ENCODE results near the gene SAPCD2.

Gene SAPCD2

DNA sequence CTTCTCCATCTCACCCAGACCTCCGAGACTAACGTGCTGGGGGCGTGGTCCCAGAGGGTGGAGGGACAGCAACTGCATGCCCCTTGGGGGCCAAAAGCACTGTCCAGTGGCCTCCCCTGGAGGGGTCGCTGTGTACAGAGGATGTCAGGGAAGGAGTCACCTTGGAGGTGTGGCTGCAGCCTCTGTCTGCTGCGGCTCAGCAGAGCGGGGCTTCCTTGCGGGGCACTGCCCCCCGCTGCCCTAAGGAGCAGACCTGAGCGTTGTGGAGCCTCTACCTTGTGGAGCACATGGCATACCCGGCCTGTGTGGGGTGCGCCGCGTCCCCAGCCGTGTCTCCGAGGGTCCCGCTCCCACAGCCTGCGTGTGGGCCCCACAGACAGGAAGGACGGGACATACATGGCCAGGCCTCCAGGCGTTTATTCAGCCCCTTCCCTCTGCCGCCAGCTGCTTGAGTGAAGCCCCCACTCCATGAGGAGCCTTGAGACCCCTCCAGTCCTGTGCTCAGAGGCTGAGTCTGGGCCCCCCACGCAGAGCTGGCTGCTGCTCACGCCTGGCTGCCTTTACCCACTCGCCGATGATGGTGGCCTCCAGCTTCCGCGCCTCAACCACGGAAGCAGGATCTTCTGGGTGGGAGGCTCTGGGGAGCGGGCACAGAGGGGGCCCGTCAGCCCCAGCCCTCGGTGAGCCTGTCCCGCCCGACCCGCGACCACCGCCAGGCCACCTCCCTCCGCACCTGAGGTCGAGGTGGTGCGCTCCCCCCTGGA lies 40.0 kb upstream of the SAPCD2 start:
- Mint-ChIP-seq H3K4me1 (peaks cover 5% of the 10 kb centered on the region), H3K27ac (no peak overlapping the region), H3K9me3 (no peaks in the 10 kb centered on the region), H3K36me3 (peaks cover 4% of the 10 kb centered on the region), H3K4me3 (no peak overlapping the region), H3K27me3 (no peaks in the 10 kb centered on the region)

DNA sequence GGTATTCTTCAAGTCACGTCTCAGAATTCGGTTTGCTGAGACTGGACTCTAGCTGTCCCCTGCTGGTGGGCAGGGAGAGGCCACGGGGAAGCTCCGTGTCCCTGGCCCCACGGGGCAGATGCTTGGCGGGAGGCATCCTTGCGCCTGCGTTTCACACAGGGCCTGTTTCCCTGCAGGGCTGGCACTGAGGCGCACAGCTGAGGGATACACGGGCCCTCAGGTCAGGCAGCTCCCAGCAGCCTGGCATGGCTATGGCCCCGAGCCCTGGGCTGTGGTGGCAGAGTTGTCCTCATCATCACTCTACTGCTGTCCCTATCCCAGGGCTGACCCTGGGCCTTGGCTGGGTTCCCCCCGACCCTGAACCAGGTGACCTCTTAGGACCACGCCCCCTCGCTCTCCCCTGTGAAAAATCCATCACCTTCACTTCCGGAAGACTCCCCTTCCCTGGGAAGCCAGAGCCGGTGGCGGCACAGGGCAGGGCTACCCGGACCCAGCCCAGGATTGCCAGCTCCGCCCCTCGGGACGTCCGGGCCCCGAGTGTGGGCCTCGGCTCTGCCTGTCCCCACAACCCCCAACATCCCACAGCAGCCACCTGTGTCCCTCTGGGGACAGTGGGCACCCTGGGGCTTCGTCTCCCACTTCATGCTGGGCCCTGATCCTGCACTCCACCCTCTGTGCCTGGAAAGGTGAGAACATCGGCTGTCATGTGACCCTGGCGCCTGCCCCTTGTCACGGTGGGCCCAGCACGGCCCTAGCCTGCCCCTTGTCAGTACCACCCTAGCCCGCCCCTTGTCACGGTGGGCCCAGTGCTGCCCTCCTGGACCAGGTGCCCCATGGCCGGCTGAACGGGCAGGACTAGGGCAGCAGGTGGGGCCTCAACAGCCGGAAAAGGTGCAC lies 39.1 kb upstream of the SAPCD2 start:
- H3K9me3 Mint-ChIP-seq: no peaks in the 10 kb centered on the region

DNA sequence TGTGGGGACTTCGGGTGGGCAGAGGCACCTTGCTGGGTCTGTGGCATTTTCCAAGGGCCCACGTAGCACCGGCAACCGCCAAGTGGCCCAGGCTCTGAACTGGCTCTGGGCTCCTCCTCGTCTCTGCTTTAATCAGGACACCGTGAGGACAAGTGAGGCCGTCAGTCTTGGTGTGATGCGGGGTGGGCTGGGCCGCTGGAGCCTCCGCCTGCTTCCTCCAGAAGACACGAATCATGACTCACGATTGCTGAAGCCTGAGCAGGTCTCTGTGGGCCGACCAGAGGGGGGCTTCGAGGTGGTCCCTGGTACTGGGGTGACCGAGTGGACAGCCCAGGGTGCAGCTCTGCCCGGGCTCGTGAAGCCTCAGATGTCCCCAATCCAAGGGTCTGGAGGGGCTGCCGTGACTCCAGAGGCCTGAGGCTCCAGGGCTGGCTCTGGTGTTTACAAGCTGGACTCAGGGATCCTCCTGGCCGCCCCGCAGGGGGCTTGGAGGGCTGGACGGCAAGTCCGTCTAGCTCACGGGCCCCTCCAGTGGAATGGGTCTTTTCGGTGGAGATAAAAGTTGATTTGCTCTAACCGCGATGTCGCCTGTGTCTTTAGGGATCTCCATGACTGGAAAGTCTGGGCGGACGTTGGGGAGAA lies 38.4 kb upstream of the SAPCD2 start:
- H3K9me3 Mint-ChIP-seq: no peaks in the 10 kb centered on the region
- peaks cover 5% of the 10 kb centered on the region for H3K4me1 Mint-ChIP-seq
- H3K36me3 Mint-ChIP-seq: peaks cover 6% of the 10 kb centered on the region
- H3K27ac Mint-ChIP-seq: no peak overlapping the region
- H3K4me3 Mint-ChIP-seq: no peak overlapping the region
- no peaks in the 10 kb centered on the region for H3K27me3 Mint-ChIP-seq

More for the DNA sequence above, 39.1 kb upstream of the SAPCD2 start:
- H3K27ac Mint-ChIP-seq: no peak overlapping the region
- peaks cover 5% of the 10 kb centered on the region for H3K4me1 Mint-ChIP-seq
- H3K27me3 Mint-ChIP-seq: no peaks in the 10 kb centered on the region
- H3K4me3 Mint-ChIP-seq: no peak overlapping the region
- peaks cover 5% of the 10 kb centered on the region for H3K36me3 Mint-ChIP-seq

DNA sequence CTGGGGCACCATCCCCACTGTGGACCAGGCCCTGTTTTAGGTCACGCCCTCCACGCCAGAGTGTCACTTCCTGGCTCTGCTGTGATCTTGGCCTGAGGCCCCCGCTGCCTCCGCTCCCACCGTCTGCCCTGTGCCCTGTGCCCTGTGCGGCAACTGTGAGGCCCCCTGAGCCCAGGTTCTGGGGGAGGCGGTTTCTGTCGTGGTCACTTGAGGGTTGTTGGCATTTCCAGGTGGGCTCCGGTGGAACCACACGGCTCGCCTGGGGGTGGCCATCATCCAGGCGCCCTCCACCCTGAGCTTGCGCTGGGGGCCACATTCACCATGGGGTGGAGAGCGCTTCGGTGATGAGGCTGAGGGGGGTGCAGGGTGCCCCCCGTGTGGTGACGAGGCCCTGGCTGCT lies 37.6 kb upstream of the SAPCD2 start:
- Mint-ChIP-seq H3K4me3 (no peak overlapping the region), H3K36me3 (peaks cover 6% of the 10 kb centered on the region), H3K27ac (no peak overlapping the region), H3K4me1 (peaks cover 3% of the 10 kb centered on the region), H3K9me3 (no peaks in the 10 kb centered on the region), H3K27me3 (no peaks in the 10 kb centered on the region)

DNA sequence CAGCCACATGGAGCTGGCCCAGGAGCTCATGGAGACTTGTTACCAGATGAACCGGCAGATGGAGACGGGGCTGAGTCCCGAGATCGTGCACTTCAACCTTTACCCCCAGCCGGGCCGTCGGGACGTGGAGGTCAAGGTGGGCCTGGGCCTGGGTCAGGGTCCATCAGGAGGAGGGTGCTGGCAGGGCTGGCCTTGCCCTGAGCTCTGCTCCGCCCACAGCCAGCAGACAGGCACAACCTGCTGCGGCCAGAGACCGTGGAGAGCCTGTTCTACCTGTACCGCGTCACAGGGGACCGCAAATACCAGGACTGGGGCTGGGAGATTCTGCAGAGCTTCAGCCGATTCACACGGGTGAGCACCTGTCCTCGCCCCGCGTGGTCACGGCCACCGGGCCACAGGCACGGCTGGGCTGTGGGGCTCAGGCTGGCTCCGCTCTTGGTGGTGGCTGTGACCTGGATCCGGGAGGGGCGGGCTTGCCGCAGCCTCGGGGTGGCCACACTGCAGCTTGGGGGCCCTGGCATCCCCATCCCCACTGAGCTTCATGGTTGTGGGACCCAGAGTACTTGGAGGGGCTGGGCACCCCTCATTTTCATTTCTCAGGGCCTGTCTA lies 37.1 kb upstream of the SAPCD2 start:
- H3K4me3 Mint-ChIP-seq: no peak overlapping the region
- H3K27me3 Mint-ChIP-seq: no peaks in the 10 kb centered on the region
- no peaks in the 10 kb centered on the region for H3K9me3 Mint-ChIP-seq
- H3K27ac Mint-ChIP-seq: no peak overlapping the region
- H3K36me3 Mint-ChIP-seq: peaks cover 6% of the 10 kb centered on the region
- no peaks in the 10 kb centered on the region for H3K4me1 Mint-ChIP-seq

DNA sequence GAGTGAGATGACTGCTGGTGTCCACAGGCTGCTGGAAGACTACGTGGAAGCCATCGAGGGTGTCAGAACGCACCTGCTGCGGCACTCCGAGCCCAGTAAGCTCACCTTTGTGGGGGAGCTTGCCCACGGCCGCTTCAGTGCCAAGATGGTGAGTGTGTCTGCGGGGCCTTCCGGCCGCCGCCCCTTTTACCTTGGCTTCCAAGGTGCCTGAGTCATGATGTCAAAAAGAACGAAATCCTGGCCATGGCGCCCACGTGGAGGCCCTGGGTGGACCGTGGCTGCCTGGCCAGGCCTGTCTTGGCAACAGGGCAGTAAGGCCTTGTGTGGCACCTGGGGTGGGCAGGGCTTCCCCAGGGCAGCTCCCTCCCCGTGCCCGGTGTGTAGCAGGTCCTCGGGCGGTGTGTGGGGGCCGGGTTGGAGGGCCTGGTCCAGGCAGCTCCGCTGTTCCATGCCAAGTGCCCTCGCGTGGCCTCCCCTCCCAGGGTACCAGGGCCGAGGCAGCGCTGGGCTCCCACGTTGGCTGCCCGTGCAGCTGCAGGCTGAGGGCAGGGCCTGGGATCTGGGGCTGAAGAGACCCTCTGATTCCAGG lies 36.4 kb upstream of the SAPCD2 start:
- H3K27me3 Mint-ChIP-seq: no peaks in the 10 kb centered on the region
- H3K4me3 Mint-ChIP-seq: no peak overlapping the region
- H3K36me3 Mint-ChIP-seq: peaks cover 6% of the 10 kb centered on the region
- no peaks in the 10 kb centered on the region for H3K4me1 Mint-ChIP-seq
- H3K9me3 Mint-ChIP-seq: no peaks in the 10 kb centered on the region
- no peak overlapping the region for H3K27ac Mint-ChIP-seq

DNA sequence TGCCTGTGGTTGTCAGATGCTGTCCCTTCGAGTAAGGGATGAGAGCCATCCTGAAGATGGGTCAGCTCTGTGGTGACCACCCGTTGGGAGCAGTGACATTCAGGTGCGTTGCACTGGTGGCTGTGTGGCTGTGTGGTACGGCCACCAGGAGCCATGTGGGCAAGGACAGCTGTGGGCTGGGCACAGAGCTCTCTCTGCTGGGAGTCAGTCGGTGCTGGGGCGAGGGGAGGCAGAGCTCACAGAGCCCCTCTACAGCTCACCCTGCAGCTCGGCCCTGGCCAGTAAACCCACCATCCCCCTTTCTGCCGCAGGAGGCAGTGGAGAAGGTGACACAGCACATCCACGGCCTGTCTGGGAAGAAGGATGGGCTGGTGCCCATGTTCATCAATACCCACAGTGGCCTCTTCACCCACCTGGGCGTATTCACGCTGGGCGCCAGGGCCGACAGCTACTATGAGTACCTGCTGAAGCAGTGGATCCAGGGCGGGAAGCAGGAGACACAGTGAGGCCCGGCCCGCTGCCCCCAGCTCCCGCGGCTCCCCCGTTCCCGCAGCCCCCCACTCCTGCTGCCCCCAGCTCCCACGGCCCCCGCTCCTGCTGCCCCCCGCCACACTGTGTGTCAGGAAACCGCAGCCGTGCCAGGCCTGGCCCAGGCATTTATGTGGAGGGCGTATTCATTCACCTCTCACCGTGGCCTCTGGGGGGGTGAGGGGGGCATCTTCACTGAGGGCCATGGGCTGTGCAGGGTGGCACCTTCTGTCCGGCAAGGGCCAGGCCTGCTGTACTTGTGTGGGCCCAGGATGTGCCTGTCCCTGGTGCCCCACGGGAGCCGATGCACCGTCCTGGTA lies 35.7 kb upstream of the SAPCD2 start:
- H3K4me3 Mint-ChIP-seq: no peak overlapping the region
- no peak overlapping the region for H3K27ac Mint-ChIP-seq
- no peaks in the 10 kb centered on the region for H3K4me1 Mint-ChIP-seq
- H3K27me3 Mint-ChIP-seq: no peaks in the 10 kb centered on the region
- H3K9me3 Mint-ChIP-seq: no peaks in the 10 kb centered on the region
- H3K36me3 Mint-ChIP-seq: peaks cover 9% of the 10 kb centered on the region

DNA sequence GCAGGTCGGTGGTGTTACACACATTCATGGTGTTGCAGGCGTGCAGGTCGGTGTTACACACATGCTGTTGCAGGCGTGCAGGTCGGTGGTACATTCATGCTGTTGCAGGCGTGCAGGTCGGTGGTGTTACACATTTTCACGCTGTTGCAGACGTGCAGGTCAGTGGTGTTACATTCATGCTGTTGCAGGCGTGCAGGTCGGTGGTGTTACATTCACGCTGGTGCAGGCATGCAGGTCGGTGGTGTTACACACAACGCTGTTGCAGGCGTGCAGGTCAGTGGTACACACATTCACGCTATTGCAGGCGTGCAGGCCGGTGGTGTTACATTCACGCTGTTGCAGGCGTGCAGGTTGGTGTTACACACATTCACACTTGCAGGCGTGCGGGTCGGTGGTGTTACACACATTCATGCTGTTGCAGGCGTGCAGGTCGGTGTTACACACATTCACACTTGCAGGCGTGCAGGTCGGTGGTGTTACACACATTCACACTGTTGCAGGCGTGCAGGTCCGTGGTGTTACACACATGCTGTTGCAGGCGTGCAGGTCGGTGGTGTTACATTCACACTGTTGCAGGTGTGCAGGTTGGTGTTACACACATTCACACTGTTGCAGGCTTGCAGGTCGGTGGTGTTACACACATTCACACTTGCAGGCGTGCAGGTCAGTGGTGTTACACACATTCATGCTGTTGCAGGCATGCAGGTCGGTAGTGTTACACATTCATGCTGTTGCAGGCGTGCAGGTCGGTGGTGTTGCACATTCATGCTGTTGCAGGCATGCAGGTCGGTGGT lies 33.0 kb upstream of the SAPCD2 start:
- no peaks in the 10 kb centered on the region for H3K27me3 Mint-ChIP-seq
- H3K4me1 Mint-ChIP-seq: no peaks in the 10 kb centered on the region
- H3K4me3 Mint-ChIP-seq: no peak overlapping the region
- H3K9me3 Mint-ChIP-seq: no peaks in the 10 kb centered on the region
- peaks cover 10% of the 10 kb centered on the region for H3K36me3 Mint-ChIP-seq
- no peak overlapping the region for H3K27ac Mint-ChIP-seq

DNA sequence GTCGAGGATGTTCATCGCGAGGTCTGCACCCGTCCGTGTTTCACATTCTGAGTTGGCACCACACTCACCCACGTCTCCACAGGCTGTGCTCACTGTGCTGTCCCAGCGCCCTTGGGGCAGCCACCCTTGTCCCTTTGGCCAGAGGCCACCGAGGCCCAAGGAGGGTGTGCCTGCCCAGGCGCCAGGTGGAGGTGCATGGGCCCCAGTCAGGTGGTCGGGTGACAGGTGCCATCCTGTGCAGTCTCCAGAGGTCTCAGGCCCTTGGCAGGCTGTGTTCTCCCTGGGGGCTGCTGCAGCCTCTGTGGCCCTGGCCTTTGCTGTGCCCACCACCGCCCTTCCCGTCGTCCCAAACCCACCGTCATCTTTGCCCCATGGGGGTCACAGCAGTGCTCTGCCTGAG lies 28.9 kb upstream of the SAPCD2 start:
- Mint-ChIP-seq H3K27me3 (no peaks in the 10 kb centered on the region), H3K27ac (no peak overlapping the region), H3K4me1 (peaks cover 18% of the 10 kb centered on the region), H3K4me3 (no peak overlapping the region), H3K36me3 (peaks cover 8% of the 10 kb centered on the region), H3K9me3 (no peaks in the 10 kb centered on the region)

DNA sequence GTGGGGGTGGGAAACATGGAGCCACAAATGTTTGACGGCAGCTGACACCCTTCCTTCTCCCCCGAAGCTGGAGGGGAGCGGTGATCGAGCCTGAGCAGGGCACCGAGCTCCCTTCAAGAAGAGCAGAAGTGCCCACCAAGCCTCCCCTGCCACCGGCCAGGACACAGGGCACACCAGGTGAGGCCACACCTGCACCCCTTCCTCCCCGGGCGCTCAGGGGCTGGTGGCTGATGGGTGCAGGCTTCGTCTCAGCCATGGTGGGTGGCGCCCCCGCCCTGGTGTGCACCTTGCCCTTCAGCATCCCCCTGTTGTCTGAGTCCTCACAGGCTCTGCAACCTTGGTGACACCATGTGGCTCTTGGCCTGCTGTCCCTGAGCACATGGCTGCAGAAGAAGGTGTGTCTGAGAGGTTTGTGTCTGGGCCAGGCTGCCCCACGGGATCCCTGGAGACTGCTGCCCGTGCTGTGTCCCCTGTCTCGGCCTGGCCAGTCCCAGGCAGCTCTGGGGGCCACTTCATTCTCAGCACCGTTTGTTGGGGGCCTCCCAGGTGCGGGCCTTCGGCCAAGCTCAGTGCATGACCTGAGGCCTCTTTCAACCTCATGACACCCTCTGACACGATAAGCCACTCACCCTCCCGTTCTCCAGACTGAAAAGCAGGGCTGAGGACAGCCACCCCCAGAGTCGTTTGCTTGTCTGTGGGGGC lies 27.6 kb upstream of the SAPCD2 start:
- no peak overlapping the region for H3K4me3 Mint-ChIP-seq
- no peak overlapping the region for H3K27ac Mint-ChIP-seq
- H3K9me3 Mint-ChIP-seq: no peaks in the 10 kb centered on the region
- H3K4me1 Mint-ChIP-seq: peaks cover 21% of the 10 kb centered on the region
- H3K27me3 Mint-ChIP-seq: no peaks in the 10 kb centered on the region
- H3K36me3 Mint-ChIP-seq: peaks cover 8% of the 10 kb centered on the region

DNA sequence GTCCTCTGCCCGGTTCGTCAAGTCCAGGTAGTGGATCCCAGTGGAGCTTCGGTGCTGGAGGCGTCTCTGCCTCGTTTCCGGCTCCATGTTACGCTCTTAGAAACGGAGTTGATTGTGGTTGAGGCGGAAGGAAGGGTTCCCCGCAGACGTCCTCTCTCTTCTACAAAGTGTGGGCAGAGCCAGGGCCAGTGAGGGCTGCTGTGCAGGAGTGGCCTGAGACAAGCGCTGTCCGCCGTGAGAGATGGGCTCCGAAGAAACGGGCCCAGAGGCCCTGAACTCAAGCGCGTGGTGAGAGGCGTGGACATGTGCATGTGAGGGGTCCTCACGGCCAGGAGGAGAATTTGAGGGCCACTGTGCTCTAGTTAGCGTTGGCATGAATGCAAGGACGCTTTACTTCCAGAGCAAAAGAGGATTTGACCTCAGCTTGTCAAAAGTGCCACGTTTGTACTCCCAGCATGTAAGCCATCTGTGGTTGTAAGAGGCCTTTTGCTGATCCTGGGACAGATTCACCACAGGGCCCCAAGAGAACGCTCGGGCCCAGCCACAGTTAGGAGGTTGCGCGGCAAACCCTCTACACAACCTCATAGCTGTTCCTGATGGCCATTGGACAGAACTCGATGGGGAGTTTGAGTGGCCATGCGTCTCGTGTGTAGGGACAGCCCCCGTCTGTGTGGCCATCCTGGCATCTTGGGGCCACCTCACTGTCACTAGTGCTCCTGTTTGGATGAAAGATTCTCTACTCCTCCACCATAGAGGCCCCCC lies 26.6 kb upstream of the SAPCD2 start:
- peak overlapping the region; percentile 7 for H3K4me3 Mint-ChIP-seq
- no peak overlapping the region for H3K27ac Mint-ChIP-seq
- peaks cover 8% of the 10 kb centered on the region for H3K36me3 Mint-ChIP-seq
- H3K4me1 Mint-ChIP-seq: peaks cover 27% of the 10 kb centered on the region
- no peaks in the 10 kb centered on the region for H3K9me3 Mint-ChIP-seq
- no peaks in the 10 kb centered on the region for H3K27me3 Mint-ChIP-seq

DNA sequence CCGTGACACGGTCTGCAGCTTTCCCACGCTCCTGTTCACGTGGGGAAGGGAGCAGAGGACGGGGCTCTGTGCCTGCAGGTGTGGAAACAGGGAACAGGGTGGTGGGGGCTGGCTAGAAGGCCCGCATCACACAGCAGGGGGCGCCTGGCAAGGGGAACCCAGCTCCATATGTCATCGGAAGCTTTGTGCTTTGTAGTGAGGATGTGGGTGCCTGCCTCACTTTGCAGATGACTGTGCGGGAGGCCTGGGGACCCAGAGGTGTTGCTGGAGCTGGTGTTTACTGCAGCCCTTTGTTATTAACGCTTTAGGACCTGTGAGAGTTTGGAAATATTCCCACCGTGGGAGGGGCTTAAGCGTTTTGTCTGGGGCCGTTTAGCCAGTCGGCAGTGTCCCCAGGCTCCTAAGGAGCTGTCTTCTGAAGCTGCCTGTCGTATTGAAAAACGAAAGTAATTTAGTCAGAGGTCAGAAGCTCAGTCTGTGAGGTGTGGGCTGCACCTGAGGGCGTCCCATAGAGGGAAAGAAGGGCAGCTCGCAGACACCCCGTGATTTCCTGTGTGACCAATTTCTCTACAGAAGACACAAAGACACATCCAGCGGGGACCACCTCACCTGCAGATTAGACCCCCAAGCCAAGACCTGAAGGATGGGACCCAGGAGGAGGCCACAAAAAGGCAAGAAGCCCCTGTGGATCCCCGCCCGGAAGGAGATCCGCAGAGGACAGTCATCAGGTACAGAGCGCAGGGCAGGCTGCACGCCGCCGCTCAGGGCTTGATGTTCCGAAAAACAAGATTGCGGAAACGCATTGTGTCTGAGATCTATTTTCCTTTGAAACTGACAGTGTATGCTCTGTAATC lies 25.5 kb upstream of the SAPCD2 start:
- H3K36me3 Mint-ChIP-seq: peaks cover 5% of the 10 kb centered on the region
- H3K27me3 Mint-ChIP-seq: no peaks in the 10 kb centered on the region
- H3K27ac Mint-ChIP-seq: peak overlapping the region; percentile 66
- H3K4me3 Mint-ChIP-seq: peak overlapping the region; percentile 81
- H3K4me1 Mint-ChIP-seq: peaks cover 27% of the 10 kb centered on the region
- H3K9me3 Mint-ChIP-seq: no peaks in the 10 kb centered on the region
